Measurements from ENCODE around the gene TIMM23.

GRCh38 chr10:46030091-46030937 lies 58.0 kb downstream of the TIMM23 start, which contains the start of gene NCOA4:
- TF ChIP-seq NFRKB (IDR thresholded peaks at IDR 0.05) = no peak
- peak; percentile 82 for TF ChIP-seq SP1 (IDR thresholded peaks at IDR 0.05)
- no peak for TF ChIP-seq FOXM1 (IDR thresholded peaks at IDR 0.05; ENCODE audit: borderline replicate concordance)
- no peak for TF ChIP-seq HDGF (IDR thresholded peaks at IDR 0.05; ENCODE audit: borderline replicate concordance)
- TF ChIP-seq TARDBP (IDR thresholded peaks at IDR 0.05) = no peak
- no peak for TF ChIP-seq ZNF384 (IDR thresholded peaks at IDR 0.05)
- no peak for TF ChIP-seq FOXA1 (IDR thresholded peaks at IDR 0.05)
